ENCODE results near the gene PKD2L1. TPM values are rescaled to one million over a fixed set of nuclear protein-coding genes. Genes with fewer than 3 reads are reported as not detected.

The PKD2L1 gene
- total and polyA plus RNA-seq, 9 of the 15 experiments (the other 6 are each of a cell fraction or from before 2014, with no cell fraction given): not detected

GRCh38 chr10:100291356-100291755 is 38.7 kb downstream of the PKD2L1 start:
- in situ Hi-C loops (cut with MboI) (no loop called here), intact Hi-C loops (cut with micrococcal nuclease) (no loop called here)
- ATAC-seq (no peak), FAIRE-seq (no peak), DNase-seq (ENCODE audit: extremely low read depth in 1 of 4, low spot score in 3 of 4) (no peak)
- peaks cover 11 to 13% of the 10 kb centered on the region in 2 experiments; a peak in 4 of 5 replicates for H3K4me1 ChIP-seq (replicated peaks in 1 of 2; ENCODE audit: control insufficient read depth in 2 of 2, insufficient read depth in 2 of 2, low read length in 2 of 2)
- no peaks in the 10 kb centered on the region for H4K20me1 ChIP-seq (replicated peaks; ENCODE audit: control insufficient read depth, insufficient read depth, low read length)
- CTCF ChIA-PET (ENCODE audit: low intra/inter-chr PET ratio): interaction anchor here (0.6 kb wide), 1 partner anchor 217 kb away, joined by 3 read pairs; no protein-coding TSS in a partner anchor
- no peak overlapping the region for H2AFZ ChIP-seq (ENCODE audit: low read depth, low read length)
- no peak overlapping the region for H3K4me2 ChIP-seq (ENCODE audit: insufficient read depth, low read length)
- POLR2A ChIA-PET: interaction anchor here (1.4 kb wide), 1 partner anchor 12 kb away, joined by 3 read pairs; no protein-coding TSS in a partner anchor
- no peak overlapping the region for H3K4me3 ChIP-seq
- BruUV-seq (replicated peaks): no TSS peak
- no peak overlapping the region; a peak in 1 of 4 replicates for H3K9ac ChIP-seq (ENCODE audit: insufficient read depth in 1 of 2, low read depth in 2 of 2, low read length in 2 of 2)
- H3K36me3 ChIP-seq (ENCODE audit: control insufficient read depth, insufficient read depth, low read length): no peaks in the 10 kb centered on the region
- no peaks in the 10 kb centered on the region for H3K9me1 ChIP-seq (ENCODE audit: control insufficient read depth, insufficient read depth, low read length)
- H3K9me3 ChIP-seq (replicated peaks; ENCODE audit: control insufficient read depth, insufficient read depth, low read depth, low read length): no peaks in the 10 kb centered on the region
- 7% methylated on average over 3 of the region's 3 CpGs for WGBS (ENCODE audit: insufficient coverage, low coverage, missing lambda C conversion rate)
- no peak overlapping the region for H3K27ac ChIP-seq (ENCODE audit: extremely low read depth, low read depth, low read length)
- TF ChIP-seq CEBPG (CRISPR knock-in tag; IDR thresholded peaks at IDR 0.05) (no peak), CEBPG (tag; conservative IDR thresholded peaks at IDR 0.05 in 1 of 2, IDR thresholded peaks at IDR 0.05 in 1 of 2) (peak in 1 of 2 experiments; percentile 64; a peak in 2 of 4 replicates), KDM1A (IDR thresholded peaks at IDR 0.05) (no peak), NCOA1 (IDR thresholded peaks at IDR 0.05; ENCODE audit: low read depth) (no peak), CCAR2 (IDR thresholded peaks at IDR 0.05; ENCODE audit: low read depth, low read length) (no peak), TFAM (CRISPR knock-in tag; conservative IDR thresholded peaks at IDR 0.05) (no peak), ATF3 (IDR thresholded peaks at IDR 0.05) (peak; percentile 24; the same call in 1 of the 2 replicates), ATF3 (CRISPR knock-in tag; conservative IDR thresholded peaks at IDR 0.05) (no peak)
- peaks cover 1% of the 10 kb centered on the region for H3K79me2 ChIP-seq (ENCODE audit: control insufficient read depth, insufficient read depth, low read length)
- H3K27me3 ChIP-seq (ENCODE audit: control insufficient read depth in 2 of 2, insufficient read depth in 2 of 2, low read length in 2 of 2): peaks cover 3 to 14% of the 10 kb centered on the region in 2 experiments; a peak in 4 of 5 replicates
